Sigmoid colon (tissue), 4 donors: ENCODE results near the gene EDEM2.
"Not testable (repeated sequence)": the region's sequence is repeated elsewhere in the genome, so short reads cannot be mapped to it uniquely, and the experiment has no call there.

Experiments
- POLR2A ChIP-seq, 2 donors: fragments of 450-650 bp; IDR thresholded peaks; one replicate each; pipeline ENCODE4 v1.6.1; 2016; ENCODE audit warnings: antibody characterized with exemption in 2 of 2, mild to moderate bottlenecking in 2 of 2, moderate library complexity in 2 of 2
- POLR2AphosphoS5 ChIP-seq, 4 donors: sonication (generic); formaldehyde crosslinking; IDR thresholded peaks; one replicate each; pipeline ENCODE4 v1.6.1; 2017; ENCODE audit warnings: antibody characterized with exemption in 4 of 4
- TF ChIP-seq, protein P1 (sequence below), 4 experiments: fragments of 450-650 bp in 3 of 4; fragments of 200-600 bp in 1 of 4; IDR thresholded peaks; one replicate each; pipeline ENCODE4 v1.5.1; 2016 to 2019; ENCODE audit warnings: antibody characterized with exemption in 4 of 4, mild to moderate bottlenecking in 3 of 4, moderate library complexity in 2 of 4

DNA sequence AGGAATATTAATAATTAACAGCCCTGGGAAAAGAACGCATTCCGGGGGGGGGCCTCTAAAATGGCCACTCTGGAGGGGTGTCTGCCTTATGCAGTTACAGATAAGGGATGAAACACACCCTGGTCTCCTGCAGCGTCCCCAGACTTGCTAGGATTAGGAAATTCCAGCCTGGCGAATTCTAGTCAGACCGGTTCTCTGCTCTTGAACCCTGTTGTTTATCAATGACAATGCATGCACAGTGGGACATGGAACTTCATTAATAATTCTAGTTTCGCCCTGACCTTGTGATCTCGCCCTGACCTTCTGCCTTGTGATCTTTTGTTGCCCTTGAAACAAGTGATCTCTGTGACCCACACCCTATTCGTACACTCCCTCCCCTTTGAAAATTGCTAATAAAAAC, 42.1 kb upstream of the EDEM2 start:
- TF ChIP-seq POLR2AphosphoS5, POLR2A (IDR thresholded peaks at IDR 0.05): not testable (repeated sequence)
- TF ChIP-seq, protein P1, sequence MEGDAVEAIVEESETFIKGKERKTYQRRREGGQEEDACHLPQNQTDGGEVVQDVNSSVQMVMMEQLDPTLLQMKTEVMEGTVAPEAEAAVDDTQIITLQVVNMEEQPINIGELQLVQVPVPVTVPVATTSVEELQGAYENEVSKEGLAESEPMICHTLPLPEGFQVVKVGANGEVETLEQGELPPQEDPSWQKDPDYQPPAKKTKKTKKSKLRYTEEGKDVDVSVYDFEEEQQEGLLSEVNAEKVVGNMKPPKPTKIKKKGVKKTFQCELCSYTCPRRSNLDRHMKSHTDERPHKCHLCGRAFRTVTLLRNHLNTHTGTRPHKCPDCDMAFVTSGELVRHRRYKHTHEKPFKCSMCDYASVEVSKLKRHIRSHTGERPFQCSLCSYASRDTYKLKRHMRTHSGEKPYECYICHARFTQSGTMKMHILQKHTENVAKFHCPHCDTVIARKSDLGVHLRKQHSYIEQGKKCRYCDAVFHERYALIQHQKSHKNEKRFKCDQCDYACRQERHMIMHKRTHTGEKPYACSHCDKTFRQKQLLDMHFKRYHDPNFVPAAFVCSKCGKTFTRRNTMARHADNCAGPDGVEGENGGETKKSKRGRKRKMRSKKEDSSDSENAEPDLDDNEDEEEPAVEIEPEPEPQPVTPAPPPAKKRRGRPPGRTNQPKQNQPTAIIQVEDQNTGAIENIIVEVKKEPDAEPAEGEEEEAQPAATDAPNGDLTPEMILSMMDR (IDR thresholded peaks at IDR 0.05), result not testable (repeated sequence)
